Testis (tissue), 3 donors: ENCODE data around the gene PDCL3. TPM values are rescaled to one million over a fixed set of nuclear protein-coding genes. Genes with fewer than 3 reads are reported as not detected.

Experiments used
- DNase-seq: peaks from one replicate; pipeline ENCODE4 v3.0.0-alpha.2; 2019
- H3K27ac ChIP-seq, 2 donors: fragments of 200-600 bp; sonication (generic); one replicate each; pipeline ENCODE4 v1.5.1; 2019
- H3K27me3 ChIP-seq: fragments of 200-600 bp; sonication (generic); one replicate; pipeline ENCODE4 v1.5.1; 2019
- H3K36me3 ChIP-seq: fragments of 200-600 bp; sonication (generic); one replicate; pipeline ENCODE4 v1.5.1; 2017; ENCODE audit warnings: low read depth; ENCODE audit errors: missing control alignments
- H3K4me1 ChIP-seq: fragments of 200-600 bp; sonication (generic); one replicate; pipeline ENCODE4 v1.5.1; 2019
- H3K4me3 ChIP-seq, 2 donors: fragments of 200-600 bp; sonication (generic); one replicate each; pipeline ENCODE4 v1.5.1; 2017 to 2019
- H3K9me3 ChIP-seq: fragments of 200-600 bp; sonication (generic); one replicate; pipeline ENCODE4 v1.5.1; 2017
- POLR2A ChIP-seq: fragments of 450-650 bp; IDR thresholded peaks from one replicate; pipeline ENCODE4 v1.6.1; 2017; ENCODE audit warnings: antibody characterized with exemption, mild to moderate bottlenecking, moderate library complexity
- WGBS, 2 donors: methylation state at CpG; one replicate each; pipeline ENCODE4 v1.1.5; 2018; 5-methylcytosine and 5-hydroxymethylcytosine counted together
- intact Hi-C: fragments of 100-400 bp; cut with DNase I; formaldehyde crosslinking; loops from one replicate; pipeline ENCODE4 v1.15.1; 2023; ENCODE audit warnings: low total_unique reads
- polyA plus RNA-seq: library from polyadenylated mRNA; stranded (reverse); fragments of 350-450 nt; fragmentation: Illumina TruSeq; extraction: RNeasy Lipid Tissue Mini Kit (QIAGEN cat#74804); gene quantifications from one replicate; pipeline ENCODE4 v1.2.3, GENCODE V29; 2014; ENCODE audit warnings: low read depth, low replicate concordance; ENCODE audit not compliant: insufficient read depth
- total RNA-seq, 2 donors: library from RNA; depleted of rRNA; stranded (reverse); fragments of >200 nt; gene quantifications; one replicate each; pipeline ENCODE4 v1.2.3, GENCODE V29; 2016
- TF ChIP-seq, protein P1 (sequence below), 3 experiments: fragments of 450-650 bp in 2 of 3; fragments of 200-600 bp in 1 of 3; sonication (generic) in 1 of 3; IDR thresholded peaks; one replicate each; pipeline ENCODE4 v1.5.1; 2016 to 2019; ENCODE audit warnings: antibody characterized with exemption in 3 of 3, mild to moderate bottlenecking in 2 of 3, moderate library complexity in 1 of 3

The PDCL3 gene
- total and polyA plus RNA-seq, 3 donors from 2014 or later, result 26.4 to 35.4 (median 33.3) TPM

DNA sequence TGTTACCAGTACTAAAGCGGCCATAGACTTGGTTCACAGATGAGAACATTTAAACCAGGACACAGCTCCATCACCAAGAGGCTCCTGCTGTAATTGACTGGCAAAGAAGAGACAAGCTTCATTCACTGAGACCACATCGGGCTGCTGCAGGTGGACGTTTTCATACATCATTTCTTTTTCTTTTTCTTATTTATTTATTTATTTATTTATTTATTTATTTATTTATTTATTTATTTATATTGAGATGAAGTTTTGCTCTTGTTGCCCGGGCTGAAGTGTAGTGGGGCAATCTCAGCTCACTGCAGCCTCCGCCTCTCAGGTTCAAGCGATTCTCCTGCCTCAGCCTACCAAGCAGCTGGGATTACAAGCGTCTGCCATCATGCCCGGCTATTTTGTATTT, 33.6 kb upstream of the PDCL3 start:
- intact Hi-C loops, result no loop called here

DNA sequence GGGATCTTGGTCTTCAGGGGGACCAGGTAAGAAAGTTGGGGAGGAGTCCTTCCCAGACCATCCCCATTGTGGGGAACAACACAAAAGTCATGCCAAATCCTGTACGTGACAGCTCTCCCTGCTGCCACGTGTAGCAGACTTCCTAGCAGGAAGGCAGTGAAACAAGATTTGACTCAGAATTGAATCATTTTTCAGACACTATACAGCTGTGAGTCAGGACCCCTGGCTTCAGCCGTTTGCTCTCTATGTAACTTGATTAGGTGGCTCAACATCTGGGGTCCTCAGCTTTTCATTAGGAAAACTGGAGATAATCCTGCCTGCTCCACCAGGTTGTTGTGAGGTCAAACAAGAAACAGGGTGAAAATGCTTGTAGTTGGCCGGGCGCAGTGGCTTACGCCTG, 32.9 kb upstream of the PDCL3 start:
- intact Hi-C loops, result no loop called here
- no peak overlapping the region for H3K4me3 ChIP-seq
- H3K27ac ChIP-seq, result no peak overlapping the region
- TF ChIP-seq POLR2A, result no peak
- TF ChIP-seq, protein P1, sequence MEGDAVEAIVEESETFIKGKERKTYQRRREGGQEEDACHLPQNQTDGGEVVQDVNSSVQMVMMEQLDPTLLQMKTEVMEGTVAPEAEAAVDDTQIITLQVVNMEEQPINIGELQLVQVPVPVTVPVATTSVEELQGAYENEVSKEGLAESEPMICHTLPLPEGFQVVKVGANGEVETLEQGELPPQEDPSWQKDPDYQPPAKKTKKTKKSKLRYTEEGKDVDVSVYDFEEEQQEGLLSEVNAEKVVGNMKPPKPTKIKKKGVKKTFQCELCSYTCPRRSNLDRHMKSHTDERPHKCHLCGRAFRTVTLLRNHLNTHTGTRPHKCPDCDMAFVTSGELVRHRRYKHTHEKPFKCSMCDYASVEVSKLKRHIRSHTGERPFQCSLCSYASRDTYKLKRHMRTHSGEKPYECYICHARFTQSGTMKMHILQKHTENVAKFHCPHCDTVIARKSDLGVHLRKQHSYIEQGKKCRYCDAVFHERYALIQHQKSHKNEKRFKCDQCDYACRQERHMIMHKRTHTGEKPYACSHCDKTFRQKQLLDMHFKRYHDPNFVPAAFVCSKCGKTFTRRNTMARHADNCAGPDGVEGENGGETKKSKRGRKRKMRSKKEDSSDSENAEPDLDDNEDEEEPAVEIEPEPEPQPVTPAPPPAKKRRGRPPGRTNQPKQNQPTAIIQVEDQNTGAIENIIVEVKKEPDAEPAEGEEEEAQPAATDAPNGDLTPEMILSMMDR (IDR thresholded peaks at IDR 0.05), result no peak
- 80 to 83% methylated on average over 6 of the region's 6 CpGs for WGBS, 2 donors
- no peaks in the 10 kb centered on the region for H3K9me3 ChIP-seq
- no peaks in the 10 kb centered on the region for H3K36me3 ChIP-seq
- DNase-seq, result no peak
- H3K4me1 ChIP-seq, result no peaks in the 10 kb centered on the region
- no peaks in the 10 kb centered on the region for H3K27me3 ChIP-seq

More for the DNA sequence above, 33.6 kb upstream of the PDCL3 start:
- no peaks in the 10 kb centered on the region for H3K27me3 ChIP-seq
- H3K4me3 ChIP-seq, result no peak overlapping the region
- WGBS, 2 donors, result 89 to 93% methylated on average over 8 of the region's 8 CpGs
- TF ChIP-seq POLR2A, result no peak
- TF ChIP-seq, protein P1 (IDR thresholded peaks at IDR 0.05), result no peak
- no peak overlapping the region for H3K27ac ChIP-seq
- H3K9me3 ChIP-seq, result no peaks in the 10 kb centered on the region
- H3K4me1 ChIP-seq, result no peaks in the 10 kb centered on the region
- no peak for DNase-seq
- no peaks in the 10 kb centered on the region for H3K36me3 ChIP-seq

DNA sequence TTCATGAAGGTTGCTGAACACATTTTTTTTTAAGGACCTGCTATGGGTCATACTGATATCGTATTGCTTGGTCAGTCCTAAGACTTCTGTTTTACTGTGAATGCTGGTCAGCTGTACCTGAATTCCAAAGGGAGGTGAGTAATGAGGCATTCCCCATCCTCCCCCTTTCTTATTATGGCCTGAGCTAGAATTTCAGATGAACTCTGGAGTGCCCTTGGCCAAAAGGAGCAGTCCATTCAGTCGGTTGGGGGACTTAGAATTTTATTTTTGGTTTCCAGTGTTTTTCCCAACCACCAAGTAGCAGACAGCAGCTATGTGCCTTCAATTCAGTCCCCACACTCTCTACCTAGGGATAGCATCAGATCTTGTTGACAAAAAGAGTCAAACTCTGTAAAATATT, 26.9 kb upstream of the PDCL3 start:
- H3K27me3 ChIP-seq, result no peaks in the 10 kb centered on the region
- no peak overlapping the region for H3K4me3 ChIP-seq
- WGBS, 2 donors, result 60 to 69% methylated on average over 2 of the region's 2 CpGs
- TF ChIP-seq, protein P1 (IDR thresholded peaks at IDR 0.05), result no peak
- TF ChIP-seq POLR2A, result no peak
- no peak for DNase-seq
- H3K9me3 ChIP-seq, result no peaks in the 10 kb centered on the region
- H3K36me3 ChIP-seq, result no peaks in the 10 kb centered on the region
- H3K4me1 ChIP-seq, result no peaks in the 10 kb centered on the region
- H3K27ac ChIP-seq, result no peak overlapping the region
- intact Hi-C loops, result no loop called here

DNA sequence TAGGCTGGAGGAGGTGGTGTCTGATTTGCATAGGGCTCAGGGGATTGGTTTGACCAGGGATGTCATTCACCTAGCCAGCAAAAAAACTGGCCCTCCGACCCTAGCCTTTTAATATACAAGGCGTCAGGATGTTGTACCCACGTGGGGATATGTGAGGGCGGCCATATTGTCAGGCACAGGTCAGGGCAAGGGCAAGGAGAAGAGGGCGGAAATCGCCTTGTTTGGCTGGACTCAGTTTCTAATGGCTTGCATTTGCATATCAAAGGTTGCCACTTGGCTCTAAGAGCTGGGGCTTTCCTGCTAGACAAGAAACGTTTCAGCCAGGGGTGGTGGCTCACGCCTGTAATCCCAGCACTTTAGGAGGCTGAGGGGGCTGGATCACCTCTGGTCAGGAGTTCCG, 24.9 kb upstream of the PDCL3 start:
- no peak for DNase-seq
- WGBS, 2 donors, result 73 to 78% methylated on average over 9 of the region's 9 CpGs
- no peak overlapping the region for H3K27ac ChIP-seq
- TF ChIP-seq POLR2A, result no peak
- TF ChIP-seq, protein P1 (IDR thresholded peaks at IDR 0.05), result no peak
- no peaks in the 10 kb centered on the region for H3K36me3 ChIP-seq
- H3K4me3 ChIP-seq, result no peak overlapping the region
- intact Hi-C loops, result no loop called here
- H3K27me3 ChIP-seq, result no peaks in the 10 kb centered on the region
- H3K4me1 ChIP-seq, result no peaks in the 10 kb centered on the region
- no peaks in the 10 kb centered on the region for H3K9me3 ChIP-seq

DNA sequence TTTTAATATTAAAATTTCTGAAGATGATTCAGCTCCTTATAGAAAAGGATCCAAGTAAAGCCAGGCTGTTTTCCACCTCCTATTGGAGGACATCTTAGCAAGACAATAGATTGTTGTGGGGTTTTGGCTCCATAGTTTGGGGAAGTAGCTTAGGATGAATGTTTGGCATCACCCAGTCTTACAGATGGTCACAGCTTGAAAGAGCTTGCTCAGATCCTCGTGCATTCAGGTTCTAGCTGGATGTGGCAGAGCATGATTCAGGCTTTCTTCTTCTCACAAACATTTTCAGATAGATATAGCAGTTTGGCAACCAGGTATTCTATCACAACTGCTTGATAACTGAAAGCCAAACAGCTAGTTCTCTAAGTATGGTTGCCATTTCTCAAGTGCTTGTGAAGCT, 23.6 kb upstream of the PDCL3 start:
- H3K9me3 ChIP-seq, result no peaks in the 10 kb centered on the region
- no peaks in the 10 kb centered on the region for H3K4me1 ChIP-seq
- H3K27ac ChIP-seq, result no peak overlapping the region
- intact Hi-C loops, result no loop called here
- H3K27me3 ChIP-seq, result no peaks in the 10 kb centered on the region
- TF ChIP-seq, protein P1 (IDR thresholded peaks at IDR 0.05), result no peak
- TF ChIP-seq POLR2A, result no peak
- no peak overlapping the region for H3K4me3 ChIP-seq
- DNase-seq, result no peak
- no peaks in the 10 kb centered on the region for H3K36me3 ChIP-seq
- WGBS, 2 donors, result 73 to 88% methylated on average over 1 of the region's 1 CpG
